HG02870 (cell line): Measurements from ENCODE around the gene HDLBP.

Experiments used
- ATAC-seq: cut with Tn5 transposase; IDR thresholded peaks from one replicate; pipeline ENCODE4 v1.9.1; 2021; ENCODE audit warnings: mild to moderate bottlenecking, moderate library complexity; ENCODE audit not compliant: unreplicated experiment

Gene HDLBP

GRCh38 chr2:241255542-241256167 lies 59.8 kb downstream of the HDLBP start:
- ATAC-seq = no peak

- ATAC-seq = no peak
Observed at GRCh38 chr2:241254904-241255351, 60.5 kb downstream of the HDLBP start.

- no peak for ATAC-seq
Observed at GRCh38 chr2:241252778-241253475, 62.5 kb downstream of the HDLBP start.

GRCh38 chr2:241249654-241250053 lies 65.8 kb downstream of the HDLBP start:
- ATAC-seq = no peak

- no peak for ATAC-seq
Observed at GRCh38 chr2:241248897-241249296, 66.6 kb downstream of the HDLBP start.

- ATAC-seq = no peak
Observed at GRCh38 chr2:241248289-241248688, 67.2 kb downstream of the HDLBP start.

- ATAC-seq = no peak
Observed at GRCh38 chr2:241244368-241244767, 71.1 kb downstream of the HDLBP start.

- ATAC-seq = no peak
Observed at GRCh38 chr2:241242306-241242705, 73.2 kb downstream of the HDLBP start.

- no peak for ATAC-seq
Observed at GRCh38 chr2:241241669-241242068, 73.8 kb downstream of the HDLBP start.

- ATAC-seq = no peak
Observed at GRCh38 chr2:241240320-241241004, 75.0 kb downstream of the HDLBP start.

- no peak for ATAC-seq
Observed at GRCh38 chr2:241239552-241240202, 75.8 kb downstream of the HDLBP start.

- no peak for ATAC-seq
Observed at GRCh38 chr2:241238693-241239198, 76.7 kb downstream of the HDLBP start.

GRCh38 chr2:241237949-241238371 lies 77.5 kb downstream of the HDLBP start:
- no peak for ATAC-seq

- ATAC-seq = no peak
Observed at GRCh38 chr2:241237047-241237446, 78.4 kb downstream of the HDLBP start.

GRCh38 chr2:241235859-241236593 lies 79.4 kb downstream of the HDLBP start:
- ATAC-seq = no peak

GRCh38 chr2:241234962-241235740 lies 80.3 kb downstream of the HDLBP start:
- ATAC-seq = no peak

- no peak for ATAC-seq
Observed at GRCh38 chr2:241234066-241234790, 81.2 kb downstream of the HDLBP start.

- no peak for ATAC-seq
Observed at GRCh38 chr2:241232736-241233575, 82.5 kb downstream of the HDLBP start.
